Measurements from ENCODE around the gene LMX1A. TPM values are rescaled to one million over a fixed set of nuclear protein-coding genes. Genes with fewer than 3 reads are reported as not detected.

LMX1A gene
- total and polyA plus RNA-seq, 2 of the 13 experiments (the other 11 are each of a cell fraction or from before 2014, with no cell fraction given) = 0.07 TPM; not detected in 1

GRCh38 chr1:165387505-165387904 lies 31.0 kb upstream of the LMX1A start:
- no TSS peak for BruUV-seq (replicated peaks)
- TF ChIP-seq RFXANK (CRISPR knock-in tag; IDR thresholded peaks at IDR 0.05) (no peak), MTA1 (CRISPR knock-in tag; IDR thresholded peaks at IDR 0.05; ENCODE audit: borderline replicate concordance) (no peak), ZBTB8A (CRISPR knock-in tag; IDR thresholded peaks at IDR 0.05; ENCODE audit: borderline replicate concordance, low read depth) (no peak), ZC3H13 (CRISPR knock-in tag; IDR thresholded peaks at IDR 0.05) (no peak), PTBP1 (IDR thresholded peaks at IDR 0.05; ENCODE audit: low read depth, low read length, poor library complexity, severe bottlenecking) (no peak), MIXL1 (CRISPR knock-in tag; IDR thresholded peaks at IDR 0.05) (no peak), IKZF4 (CRISPR knock-in tag; IDR thresholded peaks at IDR 0.05; ENCODE audit: borderline replicate concordance, low read depth, not compliant biosample characterization) (no peak), ZC3H4 (CRISPR knock-in tag; IDR thresholded peaks at IDR 0.05; ENCODE audit: borderline replicate concordance) (no peak), ZNF577 (CRISPR knock-in tag; IDR thresholded peaks at IDR 0.05; ENCODE audit: borderline replicate concordance, low read depth) (no peak), ZBTB38 (CRISPR knock-in tag; IDR thresholded peaks at IDR 0.05) (no peak), EED (CRISPR knock-in tag; IDR thresholded peaks at IDR 0.05) (no peak), GATAD2A (CRISPR knock-in tag; IDR thresholded peaks at IDR 0.05) (no peak), NFIC (IDR thresholded peaks at IDR 0.05; ENCODE audit: low read length) (no peak), ATF1 (CRISPR knock-in tag; IDR thresholded peaks at IDR 0.05) (no peak), ZNF766 (CRISPR knock-in tag; IDR thresholded peaks at IDR 0.05; ENCODE audit: borderline replicate concordance) (no peak)
- Histone ChIP-seq H4K20me1 (ENCODE audit: insufficient read depth, low read length) (no peaks in the 10 kb centered on the region), H3K9ac (ENCODE audit: insufficient read depth, low read depth, low read length) (no peak overlapping the region), H3K27me3 (ENCODE audit: control insufficient read depth in 1 of 2, insufficient read depth in 2 of 2, low read length in 2 of 2) (no peaks in the 10 kb centered on the region; a peak in 1 of 5 replicates), H3K9me3 (ENCODE audit: low read length) (no peaks in the 10 kb centered on the region), H3K4me1 (ENCODE audit: insufficient read depth, low read length) (no peaks in the 10 kb centered on the region), H3K27ac (ENCODE audit: extremely low read length, insufficient read depth, low read length) (no peak overlapping the region), H2AFZ (ENCODE audit: low read length) (no peak overlapping the region), H3K4me3 (replicated peaks in 1 of 3; ENCODE audit: insufficient read depth in 1 of 3, low read depth in 2 of 3, low read length in 3 of 3) (no peak overlapping the region), H3K36me3 (replicated peaks in 1 of 2; ENCODE audit: control insufficient read depth in 1 of 2, insufficient read depth in 2 of 2, low read length in 2 of 2) (no peaks in the 10 kb centered on the region), H3K4me2 (ENCODE audit: low read depth, low read length) (no peak overlapping the region), H3K79me2 (ENCODE audit: insufficient read depth, low read length) (no peaks in the 10 kb centered on the region)
- CTCF ChIA-PET (ENCODE audit: low intra/inter-chr PET ratio, low total read pairs) = no interaction called here
- WGBS (ENCODE audit: low lambda C conversion rate) = 40% methylated on average over 2 of the region's 2 CpGs
- intact Hi-C loops (cut with micrococcal nuclease; ENCODE audit: unreplicated experiment) (no loop called here), in situ Hi-C loops (cut with HindIII; ENCODE audit: extremely low pct_ligation_motif_present, low pct_unique_long_range_greater_than_20kb) (no loop called here)
- FAIRE-seq (no peak), DNase-seq (ENCODE audit: low spot score) (no peak), ATAC-seq (no peak)
- POLR2A ChIA-PET = no interaction called here
